ENCODE data around the gene RGS9. TPM values are rescaled to one million over a fixed set of nuclear protein-coding genes. Genes with fewer than 3 reads are reported as not detected.

RGS9 gene
- total RNA-seq, 1 donor from 2014 or later: 6.5 TPM

DNA sequence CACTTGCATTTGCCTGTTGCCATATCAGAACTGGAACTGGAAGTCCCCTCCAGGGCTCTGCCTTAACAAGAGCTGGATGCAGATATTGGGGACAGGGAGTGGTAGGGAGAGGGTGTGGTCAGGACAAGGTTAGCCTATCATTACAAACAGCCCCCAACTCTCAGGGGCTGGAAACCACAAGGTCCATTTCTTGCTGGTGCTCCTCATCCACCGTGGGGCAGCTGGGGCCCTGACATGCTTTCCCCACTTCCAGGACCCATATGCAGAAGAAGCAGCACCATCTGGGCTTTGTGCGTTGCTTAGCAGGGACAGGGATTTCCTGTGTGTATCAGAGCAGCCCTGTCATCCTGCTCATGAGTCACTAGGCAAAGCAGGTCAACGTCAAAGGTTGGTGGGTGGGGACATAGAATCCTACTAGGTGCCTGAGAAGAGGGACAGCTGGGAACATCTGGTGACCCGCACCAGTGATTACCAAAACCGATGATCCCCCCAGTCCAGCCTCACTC lies 26.9 kb downstream of the RGS9 start:
- no peaks in the 10 kb centered on the region for H3K9me3 Mint-ChIP-seq (ENCODE audit: unreplicated experiment)
- peaks cover 2% of the 10 kb centered on the region for H3K36me3 Mint-ChIP-seq (ENCODE audit: unreplicated experiment)
- H3K27ac Mint-ChIP-seq (ENCODE audit: unreplicated experiment): no peak overlapping the region
- no peak for DNase-seq (ENCODE audit: extremely low spot score, unreplicated experiment)
- H3K27me3 Mint-ChIP-seq (ENCODE audit: unreplicated experiment): no peaks in the 10 kb centered on the region
- TF ChIP-seq, protein P1, sequence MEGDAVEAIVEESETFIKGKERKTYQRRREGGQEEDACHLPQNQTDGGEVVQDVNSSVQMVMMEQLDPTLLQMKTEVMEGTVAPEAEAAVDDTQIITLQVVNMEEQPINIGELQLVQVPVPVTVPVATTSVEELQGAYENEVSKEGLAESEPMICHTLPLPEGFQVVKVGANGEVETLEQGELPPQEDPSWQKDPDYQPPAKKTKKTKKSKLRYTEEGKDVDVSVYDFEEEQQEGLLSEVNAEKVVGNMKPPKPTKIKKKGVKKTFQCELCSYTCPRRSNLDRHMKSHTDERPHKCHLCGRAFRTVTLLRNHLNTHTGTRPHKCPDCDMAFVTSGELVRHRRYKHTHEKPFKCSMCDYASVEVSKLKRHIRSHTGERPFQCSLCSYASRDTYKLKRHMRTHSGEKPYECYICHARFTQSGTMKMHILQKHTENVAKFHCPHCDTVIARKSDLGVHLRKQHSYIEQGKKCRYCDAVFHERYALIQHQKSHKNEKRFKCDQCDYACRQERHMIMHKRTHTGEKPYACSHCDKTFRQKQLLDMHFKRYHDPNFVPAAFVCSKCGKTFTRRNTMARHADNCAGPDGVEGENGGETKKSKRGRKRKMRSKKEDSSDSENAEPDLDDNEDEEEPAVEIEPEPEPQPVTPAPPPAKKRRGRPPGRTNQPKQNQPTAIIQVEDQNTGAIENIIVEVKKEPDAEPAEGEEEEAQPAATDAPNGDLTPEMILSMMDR (IDR thresholded peaks at IDR 0.05): no peak
- no peaks in the 10 kb centered on the region for H3K4me1 Mint-ChIP-seq (ENCODE audit: unreplicated experiment)
- no peak overlapping the region for H3K4me3 Mint-ChIP-seq (ENCODE audit: unreplicated experiment)

DNA sequence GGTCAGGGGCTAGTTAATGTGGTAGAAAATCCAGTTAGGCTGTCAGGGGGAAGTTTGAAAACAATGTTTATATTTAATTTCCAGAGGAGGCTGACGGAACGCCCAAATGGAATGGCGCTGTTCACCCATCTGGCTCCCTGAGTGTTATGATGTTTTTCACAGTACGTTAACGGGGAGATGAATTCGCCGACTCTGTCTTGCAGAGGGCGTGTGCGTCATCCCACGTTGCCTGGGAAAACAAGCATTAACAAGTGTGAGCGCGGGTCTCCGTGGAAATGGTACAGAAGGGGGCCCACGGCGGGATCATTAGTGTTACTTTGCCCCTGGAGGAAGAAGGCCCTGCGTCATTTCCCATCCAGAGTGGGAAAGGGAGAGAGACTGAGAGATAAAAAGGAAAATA lies 29.6 kb downstream of the RGS9 start:
- Mint-ChIP-seq H3K27ac (ENCODE audit: unreplicated experiment) (no peak overlapping the region), H3K36me3 (ENCODE audit: unreplicated experiment) (peaks cover 2% of the 10 kb centered on the region), H3K27me3 (ENCODE audit: unreplicated experiment) (no peaks in the 10 kb centered on the region), H3K9me3 (ENCODE audit: unreplicated experiment) (no peaks in the 10 kb centered on the region), H3K4me3 (ENCODE audit: unreplicated experiment) (no peak overlapping the region), H3K4me1 (ENCODE audit: unreplicated experiment) (no peaks in the 10 kb centered on the region)
- TF ChIP-seq, protein P1 (IDR thresholded peaks at IDR 0.05): no peak
- no peak for DNase-seq (ENCODE audit: extremely low spot score, unreplicated experiment)

DNA sequence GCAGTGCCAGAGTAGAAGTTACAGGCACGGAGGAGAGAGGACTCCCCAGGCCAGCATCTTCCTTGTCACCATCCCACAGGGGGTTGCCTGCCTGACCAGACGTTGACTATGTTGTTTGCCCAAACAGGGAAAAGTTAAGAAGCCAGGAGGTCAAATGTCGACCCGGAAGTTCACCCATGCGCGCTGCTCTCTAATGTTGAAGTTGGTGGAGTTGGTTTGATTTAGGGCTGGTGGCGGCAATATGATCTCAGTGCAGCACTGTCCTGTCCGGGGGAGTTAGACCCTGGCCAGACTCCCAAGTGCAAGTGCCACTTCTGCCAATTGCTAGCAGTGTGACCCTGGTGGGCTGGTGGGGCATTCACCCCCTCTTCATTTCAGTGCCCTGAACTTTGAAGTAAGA lies 30.4 kb downstream of the RGS9 start:
- H3K9me3 Mint-ChIP-seq (ENCODE audit: unreplicated experiment): no peaks in the 10 kb centered on the region
- H3K4me1 Mint-ChIP-seq (ENCODE audit: unreplicated experiment): peaks cover 1% of the 10 kb centered on the region
- H3K27ac Mint-ChIP-seq (ENCODE audit: unreplicated experiment): no peak overlapping the region
- H3K36me3 Mint-ChIP-seq (ENCODE audit: unreplicated experiment): peaks cover 2% of the 10 kb centered on the region
- TF ChIP-seq, protein P1 (IDR thresholded peaks at IDR 0.05): no peak
- H3K27me3 Mint-ChIP-seq (ENCODE audit: unreplicated experiment): no peaks in the 10 kb centered on the region
- no peak for DNase-seq (ENCODE audit: extremely low spot score, unreplicated experiment)
- no peak overlapping the region for H3K4me3 Mint-ChIP-seq (ENCODE audit: unreplicated experiment)

DNA sequence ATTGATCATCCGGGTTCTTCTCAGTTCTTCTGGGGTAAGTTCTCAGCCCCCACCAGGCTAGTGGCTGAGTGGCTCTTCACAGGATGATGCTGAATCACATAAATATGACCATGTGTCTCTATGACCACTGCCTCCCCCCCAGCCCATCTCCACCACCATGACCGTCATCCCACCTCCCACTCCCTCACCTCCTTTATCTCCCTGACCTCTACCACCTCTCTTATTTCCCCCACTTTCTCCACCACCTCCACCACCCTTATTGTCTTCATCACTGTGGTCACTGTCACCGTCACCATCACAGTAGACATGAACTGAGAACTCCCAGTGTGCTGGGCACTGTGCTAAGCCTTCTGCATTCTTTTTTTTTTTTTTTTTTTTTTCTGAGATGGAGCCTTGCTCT lies 32.5 kb downstream of the RGS9 start:
- H3K4me3 Mint-ChIP-seq (ENCODE audit: unreplicated experiment): no peak overlapping the region
- no peaks in the 10 kb centered on the region for H3K27me3 Mint-ChIP-seq (ENCODE audit: unreplicated experiment)
- H3K36me3 Mint-ChIP-seq (ENCODE audit: unreplicated experiment): no peaks in the 10 kb centered on the region
- DNase-seq (ENCODE audit: extremely low spot score, unreplicated experiment): no peak
- H3K4me1 Mint-ChIP-seq (ENCODE audit: unreplicated experiment): peaks cover 9% of the 10 kb centered on the region
- no peaks in the 10 kb centered on the region for H3K9me3 Mint-ChIP-seq (ENCODE audit: unreplicated experiment)
- H3K27ac Mint-ChIP-seq (ENCODE audit: unreplicated experiment): no peak overlapping the region
- TF ChIP-seq, protein P1 (IDR thresholded peaks at IDR 0.05): no peak

DNA sequence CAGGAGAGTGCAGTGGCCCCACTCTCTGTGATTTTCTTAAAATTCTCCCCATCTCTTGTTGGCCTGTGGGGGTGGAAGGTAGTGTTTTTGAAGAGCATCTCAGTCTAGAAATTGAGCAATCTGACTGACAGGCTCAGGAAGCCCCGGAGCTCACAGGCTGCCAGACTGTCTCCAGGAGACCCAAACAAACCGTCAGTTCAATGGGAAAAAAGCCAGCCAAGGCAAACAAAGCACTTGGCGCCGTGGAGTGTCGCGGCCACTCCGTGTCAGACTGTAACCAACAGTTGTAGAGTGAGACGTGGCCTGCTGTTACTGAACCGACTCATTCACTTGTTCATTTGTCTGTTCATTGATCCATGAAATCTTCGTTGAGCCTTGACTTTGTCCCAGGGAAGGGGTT lies 33.7 kb downstream of the RGS9 start:
- no peaks in the 10 kb centered on the region for H3K9me3 Mint-ChIP-seq (ENCODE audit: unreplicated experiment)
- no peaks in the 10 kb centered on the region for H3K36me3 Mint-ChIP-seq (ENCODE audit: unreplicated experiment)
- no peak overlapping the region for H3K27ac Mint-ChIP-seq (ENCODE audit: unreplicated experiment)
- TF ChIP-seq, protein P1 (IDR thresholded peaks at IDR 0.05): no peak
- DNase-seq (ENCODE audit: extremely low spot score, unreplicated experiment): no peak
- H3K4me1 Mint-ChIP-seq (ENCODE audit: unreplicated experiment): peaks cover 9% of the 10 kb centered on the region
- no peak overlapping the region for H3K4me3 Mint-ChIP-seq (ENCODE audit: unreplicated experiment)
- no peaks in the 10 kb centered on the region for H3K27me3 Mint-ChIP-seq (ENCODE audit: unreplicated experiment)

Measured in osteocyte (in vitro differentiated cells).